Measurements from ENCODE around the gene MCAT. TPM values are rescaled to one million over a fixed set of nuclear protein-coding genes. Genes with fewer than 3 reads are reported as not detected.

The MCAT gene
- total RNA-seq, 4 donors from 2014 or later: 20.2 to 44.4 (median 31.9) TPM

- peaks cover 0 to 73% (median 0%) of the 10 kb centered on the region in 3 donors for H3K36me3 ChIP-seq
- TF ChIP-seq POLR2A (IDR thresholded peaks at IDR 0.05) (no peak), CTCF (IDR thresholded peaks at IDR 0.05) (no peak), EP300 (IDR thresholded peaks at IDR 0.05) (no peak)
- H3K27me3 ChIP-seq: no peaks in the 10 kb centered on the region
- H3K27ac ChIP-seq: no peak overlapping the region
- no peak overlapping the region for H3K4me3 ChIP-seq
- no peaks in the 10 kb centered on the region for H3K9me3 ChIP-seq
- H3K4me1 ChIP-seq: peaks cover 0 to 27% (median 6%) of the 10 kb centered on the region in 4 donors
- WGBS, 2 donors: 85 to 93% methylated on average over 9 of the region's 9 CpGs
- DNase-seq (ENCODE audit: low spot score in 2 of 2): no peak
Measured at GRCh38 chr22:43133401-43133800, 9.8 kb downstream of the MCAT start.

GRCh38 chr22:43131773-43132501, 11.3 kb downstream of the MCAT start:
- 80 to 89% methylated on average over 17 of the region's 17 CpGs for WGBS, 2 donors
- H3K27ac ChIP-seq: no peak overlapping the region

GRCh38 chr22:43129426-43130425, 13.5 kb downstream of the MCAT start:
- DNase-seq (ENCODE audit: low spot score in 2 of 2): no peak
- no peaks in the 10 kb centered on the region for H3K27me3 ChIP-seq
- H3K4me1 ChIP-seq: peaks cover 0 to 17% (median 6%) of the 10 kb centered on the region in 4 donors
- TF ChIP-seq CTCF (IDR thresholded peaks at IDR 0.05) (no peak), POLR2A (IDR thresholded peaks at IDR 0.05) (no peak), EP300 (IDR thresholded peaks at IDR 0.05) (no peak)
- H3K27ac ChIP-seq: no peak overlapping the region
- 38 to 53% methylated on average over 15 to 16 of the region's 16 CpGs for WGBS, 2 donors
- H3K4me3 ChIP-seq: no peak overlapping the region
- peaks cover 0 to 37% (median 0%) of the 10 kb centered on the region in 3 donors for H3K36me3 ChIP-seq
- no peaks in the 10 kb centered on the region for H3K9me3 ChIP-seq

More at GRCh38 chr22:43131773-43132501, 11.3 kb downstream of the MCAT start:
- H3K4me1 ChIP-seq: peaks cover 0 to 27% (median 6%) of the 10 kb centered on the region in 4 donors
- no peak for TF ChIP-seq CTCF (IDR thresholded peaks at IDR 0.05)
- no peaks in the 10 kb centered on the region for H3K9me3 ChIP-seq
- H3K27me3 ChIP-seq: no peaks in the 10 kb centered on the region
- peaks cover 0 to 59% (median 0%) of the 10 kb centered on the region in 3 donors for H3K36me3 ChIP-seq
- H3K4me3 ChIP-seq: no peak overlapping the region
- DNase-seq (ENCODE audit: low spot score in 2 of 2): no peak

- TF ChIP-seq CTCF (IDR thresholded peaks at IDR 0.05): no peak
- no peak for TF ChIP-seq POLR2A (IDR thresholded peaks at IDR 0.05)
- TF ChIP-seq EP300 (IDR thresholded peaks at IDR 0.05): no peak
- 51 to 58% methylated on average over 20 of the region's 20 CpGs for WGBS, 2 donors
- peaks cover 0 to 29% (median 0%) of the 10 kb centered on the region in 3 donors for H3K36me3 ChIP-seq
Measured at GRCh38 chr22:43128928-43129424, 14.2 kb downstream of the MCAT start.

More at GRCh38 chr22:43128928-43129424, 14.2 kb downstream of the MCAT start:
- Histone ChIP-seq H3K27ac (no peak overlapping the region), H3K9me3 (no peaks in the 10 kb centered on the region), H3K4me3 (no peak overlapping the region), H3K4me1 (peaks cover 0 to 17% (median 6%) of the 10 kb centered on the region in 4 donors), H3K27me3 (no peaks in the 10 kb centered on the region)
- no peak for DNase-seq (ENCODE audit: low spot score in 2 of 2)

Measured in tibial nerve (tissue), 4 donors.